Psoas muscle (tissue), 8 donors: ENCODE results near the gene KCTD4. TPM values are rescaled to one million over a fixed set of nuclear protein-coding genes. Genes with fewer than 3 reads are reported as not detected.
"Not testable (repeated sequence)": the region's sequence is repeated elsewhere in the genome, so short reads cannot be mapped to it uniquely, and the experiment has no call there.

Experiments used
- ATAC-seq, 4 donors: fragments of 200-7000 bp; cut with Tn5 transposase; one replicate each; pipeline ENCODE4 v1.9.1; 2020; ENCODE audit warnings: moderate library complexity in 3 of 4, mild to moderate bottlenecking in 2 of 4
- DNase-seq, 2 donors: peaks; one replicate each; pipeline ENCODE4 v3.0.0-alpha.2; 2020
- H3K27ac ChIP-seq: fragments of 200-600 bp; one replicate; pipeline ENCODE4 v1.8.0; 2022
- H3K27me3 ChIP-seq, 3 donors: fragments of 200-600 bp in 1 of 3; one replicate each; pipeline versions ENCODE4 v1.6.1 to v1.8.0; 2013 to 2022; ENCODE audit warnings: low read length in 2 of 3, mild to moderate bottlenecking in 2 of 3, moderate library complexity in 1 of 3; ENCODE audit not compliant: insufficient read depth in 3 of 3
- H3K36me3 ChIP-seq, 2 donors: fragments of 200-600 bp in 1 of 2; one replicate each; pipeline versions ENCODE4 v1.6.1 to v1.8.0; 2013 to 2022; ENCODE audit warnings: low read depth in 1 of 2, mild to moderate bottlenecking in 1 of 2, moderate library complexity in 1 of 2; ENCODE audit not compliant: insufficient read depth in 1 of 2
- H3K4me1 ChIP-seq: fragments of 200-600 bp; one replicate; pipeline ENCODE4 v1.8.0; 2022
- H3K4me3 ChIP-seq: fragments of 200-600 bp; one replicate; pipeline ENCODE4 v1.8.0; 2022; ENCODE audit warnings: mild to moderate bottlenecking
- H3K9me3 ChIP-seq: fragments of 200-600 bp; one replicate; pipeline ENCODE4 v1.8.0; 2022
- WGBS, 3 donors: extraction: QIAGEN DNeasy Blood & Tissue Kit; methylation state at CpG; one replicate each; pipeline versions ENCODE4 v1.1.6 to v1.1.7; 2013; 5-methylcytosine and 5-hydroxymethylcytosine counted together
- intact Hi-C, 2 donors: fragments of 100-400 bp; cut with DNase I; formaldehyde crosslinking; loops; one replicate each; pipeline versions ENCODE4 v1.11.0 to v1.14.2; 2022
- polyA plus RNA-seq, 3 donors: library from polyadenylated mRNA; stranded (reverse); fragments of 200-250 nt; gene quantifications; one replicate each; pipeline ENCODE4 v1.2.3, GENCODE V29; 2013
- total RNA-seq, 4 donors: library from RNA; stranded (reverse); fragmentation: NEBNext Ultra II Directional in 2 of 4; extraction: Animal tissue kit (Norgen Biotek cat#: 25700) in 2 of 4; gene quantifications; one replicate each; pipeline versions ENCODE4 v1.2.1 to v1.2.4, GENCODE V29; 2021 to 2023
- TF ChIP-seq, protein P1 (sequence below): fragments of 200-600 bp; IDR thresholded peaks from one replicate; pipeline ENCODE4 v1.8.0; 2022; ENCODE audit warnings: antibody characterized with exemption
- donor health status: healthy with polysubstance abuse.
- donor health status: DM: no; HTN: no; CAD: no; lungs with moderate emphysema.
- donor health status: Bipolar disorder and iron deficiency.
- donor health status: healthy.
- donor health status: DM: yes; HTN: yes; CAD: no.
- donor health status: DM: no; HTN: no; CAD: no.
- donor health status: DM: no; HTN: no; CAD: no.
- donor health status: DM: yes; HTN: yes; CAD: no.

KCTD4 gene
- total and polyA plus RNA-seq, 7 donors = 0.08 TPM; not detected in 6

DNA sequence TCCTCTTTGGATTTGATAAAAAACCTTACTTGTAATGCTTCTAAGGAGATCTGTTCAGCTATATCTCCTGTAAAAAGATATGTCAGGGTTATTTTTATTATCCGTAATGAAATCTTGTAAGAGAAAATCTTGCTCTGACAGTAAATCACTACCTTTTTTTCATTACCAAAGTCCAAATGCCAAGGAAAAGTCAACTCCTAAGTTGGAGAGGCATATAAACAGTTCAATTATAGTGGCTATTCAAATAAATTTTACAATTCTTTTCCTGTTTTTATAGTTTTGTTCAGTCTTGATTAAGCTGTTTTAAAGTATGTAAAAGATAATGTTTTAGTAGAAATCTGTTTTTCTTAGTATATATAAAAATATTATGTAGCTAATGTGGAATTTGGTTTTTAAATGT is 9.0 kb downstream of the KCTD4 start:
- 33 to 51% (median 38%) methylated on average over 1 of the region's 1 CpG for WGBS, 3 donors
- no peak for DNase-seq
- Histone ChIP-seq H3K4me3 (no peak overlapping the region), H3K4me1 (no peaks in the 10 kb centered on the region), H3K9me3 (no peaks in the 10 kb centered on the region), H3K27ac (no peak overlapping the region), H3K27me3 (no peaks in the 10 kb centered on the region), H3K36me3 (peaks cover 0 to 2% of the 10 kb centered on the region in 2 donors)
- no peak for ATAC-seq
- TF ChIP-seq, protein P1, sequence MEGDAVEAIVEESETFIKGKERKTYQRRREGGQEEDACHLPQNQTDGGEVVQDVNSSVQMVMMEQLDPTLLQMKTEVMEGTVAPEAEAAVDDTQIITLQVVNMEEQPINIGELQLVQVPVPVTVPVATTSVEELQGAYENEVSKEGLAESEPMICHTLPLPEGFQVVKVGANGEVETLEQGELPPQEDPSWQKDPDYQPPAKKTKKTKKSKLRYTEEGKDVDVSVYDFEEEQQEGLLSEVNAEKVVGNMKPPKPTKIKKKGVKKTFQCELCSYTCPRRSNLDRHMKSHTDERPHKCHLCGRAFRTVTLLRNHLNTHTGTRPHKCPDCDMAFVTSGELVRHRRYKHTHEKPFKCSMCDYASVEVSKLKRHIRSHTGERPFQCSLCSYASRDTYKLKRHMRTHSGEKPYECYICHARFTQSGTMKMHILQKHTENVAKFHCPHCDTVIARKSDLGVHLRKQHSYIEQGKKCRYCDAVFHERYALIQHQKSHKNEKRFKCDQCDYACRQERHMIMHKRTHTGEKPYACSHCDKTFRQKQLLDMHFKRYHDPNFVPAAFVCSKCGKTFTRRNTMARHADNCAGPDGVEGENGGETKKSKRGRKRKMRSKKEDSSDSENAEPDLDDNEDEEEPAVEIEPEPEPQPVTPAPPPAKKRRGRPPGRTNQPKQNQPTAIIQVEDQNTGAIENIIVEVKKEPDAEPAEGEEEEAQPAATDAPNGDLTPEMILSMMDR = no peak
- intact Hi-C loops = loop anchor here in 1 of 2 donors (2.0 kb wide), 1 partner anchor 21 kb away; no protein-coding TSS in a partner anchor

DNA sequence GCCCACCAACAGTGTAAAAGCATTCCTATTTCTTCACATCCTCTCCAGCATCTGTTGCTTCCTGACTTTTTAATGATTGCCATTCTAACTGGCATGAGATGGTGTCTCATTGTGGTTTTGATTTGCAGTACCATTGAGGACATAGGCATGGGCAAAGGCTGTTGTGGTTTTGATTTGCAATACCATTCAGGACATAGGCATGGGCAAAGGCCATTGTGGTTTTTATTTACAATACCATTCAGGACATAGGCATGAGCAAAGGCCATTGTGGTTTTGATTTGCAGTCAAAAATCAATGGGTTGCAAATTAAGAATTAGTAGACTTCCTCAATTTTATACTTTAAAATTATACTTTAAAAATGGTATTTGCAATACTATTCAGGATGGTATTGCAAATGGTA is 11.3 kb downstream of the KCTD4 start:
- DNase-seq, H3K27me3 ChIP-seq: not testable (repeated sequence)

DNA sequence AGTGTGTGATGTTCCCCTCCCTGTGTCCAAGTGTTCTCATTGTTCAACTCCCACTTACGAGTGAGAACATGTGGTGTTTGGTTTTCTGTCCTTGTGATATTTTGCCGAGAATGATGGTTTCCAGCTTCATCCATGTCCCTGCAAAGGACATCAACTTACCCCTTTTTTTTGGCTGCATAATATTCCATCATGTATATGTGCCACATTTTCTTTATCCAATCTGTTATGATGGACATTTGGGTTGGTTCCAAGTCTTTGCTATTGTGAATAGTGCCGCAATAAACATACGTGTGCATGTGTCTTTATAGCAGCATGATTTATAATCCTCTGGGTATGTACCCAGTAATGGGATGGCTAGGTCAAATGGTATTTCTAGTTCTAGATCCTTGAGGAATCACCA is 11.8 kb downstream of the KCTD4 start:
- H3K27me3 ChIP-seq, H3K27ac ChIP-seq, H3K4me3 ChIP-seq, intact Hi-C loops, H3K4me1 ChIP-seq, DNase-seq, H3K36me3 ChIP-seq, H3K9me3 ChIP-seq, ATAC-seq: not testable (repeated sequence)
- 96 to 100% (median 99%) methylated on average over 4 of the region's 4 CpGs for WGBS, 3 donors

More for the DNA sequence above, 11.3 kb downstream of the KCTD4 start:
- H3K27ac ChIP-seq, H3K4me3 ChIP-seq, H3K4me1 ChIP-seq, ATAC-seq, H3K36me3 ChIP-seq, H3K9me3 ChIP-seq, intact Hi-C loops: not testable (repeated sequence)

DNA sequence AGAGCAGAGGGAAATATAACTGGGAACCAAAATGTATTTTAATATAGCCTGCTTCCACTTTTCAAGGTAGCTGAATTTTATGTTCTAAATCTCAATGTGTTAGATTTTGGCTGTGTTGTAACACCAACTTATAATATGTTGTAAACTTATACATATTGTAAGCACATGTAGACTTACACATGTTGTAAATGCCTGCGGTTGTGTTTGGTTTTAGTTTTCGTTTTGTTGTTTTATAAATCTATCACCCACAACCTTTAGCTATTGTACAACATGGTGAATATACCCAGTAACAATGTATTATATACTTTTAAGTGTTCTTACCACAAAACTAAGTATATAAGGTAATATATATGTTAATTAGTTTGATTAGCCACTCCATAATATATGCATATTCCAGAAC is 15.6 kb downstream of the KCTD4 start:
- WGBS, 3 donors = 96 to 97% (median 97%) methylated on average over 2 of the region's 2 CpGs
- Histone ChIP-seq H3K36me3 (no peaks in the 10 kb centered on the region), H3K4me3 (no peak overlapping the region), H3K4me1 (no peaks in the 10 kb centered on the region), H3K9me3 (no peaks in the 10 kb centered on the region), H3K27ac (no peak overlapping the region), H3K27me3 (no peaks in the 10 kb centered on the region)
- intact Hi-C loops = no loop called here
- TF ChIP-seq, protein P1 = no peak
- no peak for DNase-seq
- no peak for ATAC-seq

- Histone ChIP-seq H3K4me3 (no peak overlapping the region), H3K36me3 (no peaks in the 10 kb centered on the region), H3K4me1 (no peaks in the 10 kb centered on the region), H3K27ac (no peak overlapping the region), H3K27me3 (no peaks in the 10 kb centered on the region), H3K9me3 (no peaks in the 10 kb centered on the region)
- 93 to 97% (median 96%) methylated on average over 5 of the region's 5 CpGs for WGBS, 3 donors
- intact Hi-C loops = no loop called here
- DNase-seq (no peak), ATAC-seq (no peak)
- TF ChIP-seq, protein P1 = no peak
Measured at GRCh38 chr13:45184693-45185092, 16.2 kb downstream of the KCTD4 start.
